Mesenchymal stem cell (in vitro differentiated cells and primary cell): ENCODE data around the gene AFTPH.

Source experiments
- DNase-seq: peaks from one replicate; pipeline ENCODE4 v3.0.0-alpha.2; 2013
- H2AFZ ChIP-seq: one replicate; pipeline ENCODE4 v1.6.1; 2013; ENCODE audit warnings: low read depth, mild to moderate bottlenecking, control low read depth, inconsistent platforms, low read length, moderate library complexity
- H2AK5ac ChIP-seq: 2 replicates; pipeline ENCODE4 v1.6.1; 2013; ENCODE audit warnings: low read length, moderate library complexity, mild to moderate bottlenecking, inconsistent platforms; ENCODE audit not compliant: severe bottlenecking
- H2BK120ac ChIP-seq: one replicate; pipeline ENCODE4 v1.6.1; 2013; ENCODE audit warnings: low read depth, mild to moderate bottlenecking, inconsistent platforms, low read length, moderate library complexity
- H2BK12ac ChIP-seq, 2 experiments: one replicate each; pipeline ENCODE4 v1.6.1; 2013; ENCODE audit warnings: inconsistent platforms in 2 of 2, low read length in 2 of 2, mild to moderate bottlenecking in 2 of 2, moderate library complexity in 2 of 2, control low read depth in 1 of 2
- H2BK15ac ChIP-seq: one replicate; pipeline ENCODE4 v1.6.1; 2013; ENCODE audit warnings: mild to moderate bottlenecking, low read depth, inconsistent platforms; ENCODE audit not compliant: poor library complexity, severe bottlenecking
- H2BK5ac ChIP-seq: 2 replicates; pipeline ENCODE4 v1.6.1; 2013; ENCODE audit warnings: low read depth, mild to moderate bottlenecking, low read length, control low read depth, inconsistent platforms; ENCODE audit not compliant: poor library complexity, severe bottlenecking
- H3K14ac ChIP-seq, 2 experiments: one replicate each; pipeline ENCODE4 v1.6.1; 2013; ENCODE audit warnings: inconsistent platforms in 2 of 2, low read length in 2 of 2, control low read depth in 1 of 2, mild to moderate bottlenecking in 1 of 2, moderate library complexity in 1 of 2
- H3K18ac ChIP-seq, 2 experiments: one replicate each; pipeline ENCODE4 v1.6.1; 2013; ENCODE audit warnings: inconsistent platforms in 2 of 2, low read length in 2 of 2, control low read depth in 1 of 2, low read depth in 1 of 2, mild to moderate bottlenecking in 1 of 2
- H3K23ac ChIP-seq, 2 experiments: one replicate each; pipeline ENCODE4 v1.6.1; 2013; ENCODE audit warnings: inconsistent platforms in 2 of 2, low read length in 2 of 2, mild to moderate bottlenecking in 2 of 2, moderate library complexity in 2 of 2, control low read depth in 1 of 2
- H3K27ac ChIP-seq: 2 replicates; pipeline ENCODE4 v1.5.1; 2013; ENCODE audit warnings: mild to moderate bottlenecking, moderate library complexity, low read length, control low read depth, inconsistent platforms; ENCODE audit not compliant: poor library complexity, severe bottlenecking
- H3K27me3 ChIP-seq, 2 experiments: 2 replicates each; pipeline versions ENCODE4 v1.6.1 to v1.7.0; 2013; ENCODE audit warnings: low read length in 2 of 2, mild to moderate bottlenecking in 2 of 2, moderate library complexity in 2 of 2, control low read depth in 1 of 2, inconsistent platforms in 1 of 2; ENCODE audit not compliant: control insufficient read depth in 1 of 2, insufficient read depth in 1 of 2
- H3K36me3 ChIP-seq, 2 experiments: 2 replicates each; pipeline versions ENCODE4 v1.6.1 to v1.7.0; 2013; ENCODE audit warnings: low read length in 2 of 2, control low read depth in 1 of 2, inconsistent platforms in 1 of 2, low read depth in 1 of 2, mild to moderate bottlenecking in 1 of 2; ENCODE audit not compliant: insufficient read depth in 2 of 2, control insufficient read depth in 1 of 2
- H3K4ac ChIP-seq, 2 experiments: one replicate each; pipeline ENCODE4 v1.6.1; 2013; ENCODE audit warnings: inconsistent platforms in 2 of 2, low read length in 2 of 2, mild to moderate bottlenecking in 2 of 2, moderate library complexity in 2 of 2, control low read depth in 1 of 2, low read depth in 1 of 2
- H3K4me1 ChIP-seq: 2 replicates; pipeline ENCODE4 v1.6.1; 2013; ENCODE audit warnings: low read depth, low read length, control low read depth; ENCODE audit not compliant: control insufficient read depth, insufficient read depth
- H3K4me2 ChIP-seq: 2 replicates; pipeline ENCODE4 v1.6.1; 2013; ENCODE audit warnings: low read length, mild to moderate bottlenecking, inconsistent platforms; ENCODE audit not compliant: poor library complexity, severe bottlenecking
- H3K4me3 ChIP-seq, 2 experiments: 2 replicates each; pipeline versions ENCODE4 v1.5.1 to v1.7.0; 2013; ENCODE audit warnings: low read length in 2 of 2, mild to moderate bottlenecking in 2 of 2, control low read depth in 1 of 2, low read depth in 1 of 2; ENCODE audit not compliant: insufficient read depth in 1 of 2
- H3K79me1 ChIP-seq: replicated peaks from 2 replicates; pipeline ENCODE4 v1.6.1; 2013; ENCODE audit warnings: mild to moderate bottlenecking, control low read depth, low read length, inconsistent platforms; ENCODE audit not compliant: poor library complexity, severe bottlenecking
- H3K9ac ChIP-seq: 2 replicates; pipeline ENCODE4 v1.7.0; 2013; ENCODE audit warnings: mild to moderate bottlenecking, low read length, moderate library complexity
- H3K9me3 ChIP-seq: 2 replicates; pipeline ENCODE4 v1.7.0; 2013; ENCODE audit warnings: mild to moderate bottlenecking, low read length; ENCODE audit not compliant: control insufficient read depth
- H4K8ac ChIP-seq: one replicate; pipeline ENCODE4 v1.6.1; 2013; ENCODE audit warnings: inconsistent platforms, mild to moderate bottlenecking, low read length, moderate library complexity
- H4K91ac ChIP-seq: one replicate; pipeline ENCODE4 v1.6.1; 2013; ENCODE audit warnings: mild to moderate bottlenecking, low read length, inconsistent platforms
- WGBS: methylation state at CpG from one replicate; pipeline ENCODE4 v1.1.7; 2013; ENCODE audit warnings: mixed read lengths; 5-methylcytosine and 5-hydroxymethylcytosine counted together

AFTPH gene

DNA sequence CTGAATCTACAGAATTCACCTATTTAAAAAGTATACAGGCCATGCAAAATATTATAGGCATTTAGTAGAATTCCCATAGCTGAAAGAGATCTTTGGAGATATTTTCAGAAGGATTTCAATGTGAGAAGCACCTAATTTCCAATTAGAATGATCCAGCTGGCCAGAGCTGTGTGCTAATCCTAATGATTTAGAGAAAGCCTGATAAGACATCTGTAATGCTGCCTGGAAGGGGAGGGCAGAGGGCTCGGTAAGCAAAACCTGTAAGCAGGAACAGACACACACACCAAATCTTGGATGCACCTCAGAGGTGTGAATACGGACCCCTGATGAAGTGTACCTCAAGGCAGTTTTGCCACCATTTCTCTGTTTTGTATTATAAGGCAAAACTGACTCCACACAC, 115.6 kb downstream of the AFTPH start:
- Histone ChIP-seq H3K14ac (no peak overlapping the region), H4K91ac (no peak overlapping the region), H3K23ac (peak overlapping the region in 1 of 2 experiments; percentile 50), H2BK12ac (no peak overlapping the region), H2AFZ (no peak overlapping the region), H3K36me3 (peaks cover 18 to 58% of the 10 kb centered on the region in 2 experiments), H2BK120ac (no peak overlapping the region), H3K79me1 (peaks cover 12% of the 10 kb centered on the region), H3K27me3 (no peaks in the 10 kb centered on the region), H2AK5ac (no peak overlapping the region), H3K18ac (no peak overlapping the region), H2BK5ac (no peak overlapping the region), H3K4ac (no peak overlapping the region), H3K27ac (no peak overlapping the region), H3K9ac (peak overlapping the region; percentile 53), H2BK15ac (no peak overlapping the region), H3K9me3 (no peaks in the 10 kb centered on the region), H3K4me1 (peaks cover 31% of the 10 kb centered on the region), H4K8ac (no peak overlapping the region), H3K4me3 (no peak overlapping the region), H3K4me2 (no peak overlapping the region)
- 70% methylated on average over 2 of the region's 2 CpGs for WGBS
- DNase-seq, result no peak

- no peaks in the 10 kb centered on the region for H3K9me3 ChIP-seq
- H2BK120ac ChIP-seq, result no peak overlapping the region
- peak overlapping the region; percentile 82 for H4K8ac ChIP-seq
- H4K91ac ChIP-seq, result peak overlapping the region; percentile 41
- no peak overlapping the region for H3K23ac ChIP-seq
- no peaks in the 10 kb centered on the region for H3K27me3 ChIP-seq
- H3K4me1 ChIP-seq, result peaks cover 32% of the 10 kb centered on the region
- peak; percentile 55 for DNase-seq
- peak overlapping the region; percentile 58 to 62 for H3K4ac ChIP-seq
- H2AK5ac ChIP-seq, result peak overlapping the region; percentile 97
- no peak overlapping the region for H2BK5ac ChIP-seq
- peak overlapping the region; percentile 61 to 82 for H3K18ac ChIP-seq
- H3K4me3 ChIP-seq, result no peak overlapping the region
- H2BK15ac ChIP-seq, result peak overlapping the region; percentile 46
- peaks cover 10% of the 10 kb centered on the region for H3K79me1 ChIP-seq
- no peak overlapping the region for H3K4me2 ChIP-seq
- WGBS, result 67% methylated on average over 11 of the region's 12 CpGs
- peaks cover 15 to 51% of the 10 kb centered on the region in 2 experiments for H3K36me3 ChIP-seq
- H2AFZ ChIP-seq, result no peak overlapping the region
- H3K27ac ChIP-seq, result no peak overlapping the region
- peak overlapping the region; percentile 21 to 51 for H3K14ac ChIP-seq
- H3K9ac ChIP-seq, result peak overlapping the region; percentile 53
- H2BK12ac ChIP-seq, result peak overlapping the region; percentile 84 to 92
Measured at GRCh38 chr2:64640153-64641044, 116.3 kb downstream of the AFTPH start.

- no peak overlapping the region for H3K14ac ChIP-seq
- no peak overlapping the region for H2BK120ac ChIP-seq
- no peaks in the 10 kb centered on the region for H3K27me3 ChIP-seq
- 81% methylated on average over 10 of the region's 10 CpGs for WGBS
- no peak overlapping the region for H3K18ac ChIP-seq
- peak overlapping the region in 1 of 2 experiments; percentile 14 for H3K23ac ChIP-seq
- peak overlapping the region; percentile 15 to 44 for H3K4ac ChIP-seq
- H3K36me3 ChIP-seq, result peaks cover 5 to 39% of the 10 kb centered on the region in 2 experiments
- no peak overlapping the region for H2BK5ac ChIP-seq
- no peaks in the 10 kb centered on the region for H3K9me3 ChIP-seq
- H3K79me1 ChIP-seq, result peaks cover 1% of the 10 kb centered on the region
- H2BK12ac ChIP-seq, result peak overlapping the region in 1 of 2 experiments; percentile 55
- no peak overlapping the region for H4K8ac ChIP-seq
- H3K4me1 ChIP-seq, result peaks cover 32% of the 10 kb centered on the region
- no peak overlapping the region for H4K91ac ChIP-seq
- H3K4me2 ChIP-seq, result no peak overlapping the region
- no peak overlapping the region for H3K4me3 ChIP-seq
- H2BK15ac ChIP-seq, result no peak overlapping the region
- H2AK5ac ChIP-seq, result peak overlapping the region; percentile 61
- DNase-seq, result no peak
- H3K27ac ChIP-seq, result no peak overlapping the region
- H3K9ac ChIP-seq, result peak overlapping the region; percentile 36
- H2AFZ ChIP-seq, result no peak overlapping the region
Measured at GRCh38 chr2:64641599-64641998, 117.5 kb downstream of the AFTPH start.
